ENCODE data around the gene CEP70.

DNA sequence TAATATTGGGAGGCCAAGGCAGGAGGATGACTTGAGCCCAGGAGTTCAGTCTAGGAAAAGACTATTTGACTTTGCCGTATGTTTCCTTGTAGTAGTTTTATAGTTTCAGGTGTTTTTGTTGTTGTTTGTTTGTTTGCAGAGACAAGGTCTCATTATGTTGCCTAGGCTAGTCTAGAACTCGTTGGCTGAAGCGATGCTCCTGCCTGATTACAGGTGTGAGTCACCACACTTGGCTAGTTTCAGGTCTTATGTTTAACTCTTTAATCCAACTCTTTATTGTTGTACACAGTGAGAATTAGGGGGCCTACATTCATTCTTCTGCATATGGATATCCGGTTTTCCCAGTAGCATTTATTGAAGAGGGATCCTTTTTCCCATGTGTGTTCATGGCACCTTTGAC is 46.5 kb upstream of the CEP70 start:
- TF ChIP-seq, protein P1, sequence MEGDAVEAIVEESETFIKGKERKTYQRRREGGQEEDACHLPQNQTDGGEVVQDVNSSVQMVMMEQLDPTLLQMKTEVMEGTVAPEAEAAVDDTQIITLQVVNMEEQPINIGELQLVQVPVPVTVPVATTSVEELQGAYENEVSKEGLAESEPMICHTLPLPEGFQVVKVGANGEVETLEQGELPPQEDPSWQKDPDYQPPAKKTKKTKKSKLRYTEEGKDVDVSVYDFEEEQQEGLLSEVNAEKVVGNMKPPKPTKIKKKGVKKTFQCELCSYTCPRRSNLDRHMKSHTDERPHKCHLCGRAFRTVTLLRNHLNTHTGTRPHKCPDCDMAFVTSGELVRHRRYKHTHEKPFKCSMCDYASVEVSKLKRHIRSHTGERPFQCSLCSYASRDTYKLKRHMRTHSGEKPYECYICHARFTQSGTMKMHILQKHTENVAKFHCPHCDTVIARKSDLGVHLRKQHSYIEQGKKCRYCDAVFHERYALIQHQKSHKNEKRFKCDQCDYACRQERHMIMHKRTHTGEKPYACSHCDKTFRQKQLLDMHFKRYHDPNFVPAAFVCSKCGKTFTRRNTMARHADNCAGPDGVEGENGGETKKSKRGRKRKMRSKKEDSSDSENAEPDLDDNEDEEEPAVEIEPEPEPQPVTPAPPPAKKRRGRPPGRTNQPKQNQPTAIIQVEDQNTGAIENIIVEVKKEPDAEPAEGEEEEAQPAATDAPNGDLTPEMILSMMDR (IDR thresholded peaks at IDR 0.05; ENCODE audit: insufficient read depth, low read depth, low read length): no peak
- TF ChIP-seq EZH2 (IDR thresholded peaks at IDR 0.05; ENCODE audit: insufficient read depth, low read length): no peak
